Upper lobe of left lung (tissue), 6 donors: ENCODE results near the gene RAC3. TPM values are rescaled to one million over a fixed set of nuclear protein-coding genes. Genes with fewer than 3 reads are reported as not detected.

ENCODE experiments used
- ATAC-seq, 2 donors: fragments of 200-7000 bp; cut with Tn5 transposase; one replicate each; pipeline ENCODE4 v1.9.1; 2022; ENCODE audit warnings: mild to moderate bottlenecking in 2 of 2, moderate library complexity in 2 of 2; ENCODE audit not compliant: low FRiP score in 2 of 2
- DNase-seq, 2 donors: peaks; one replicate each; pipeline ENCODE4 v3.0.0-alpha.2; 2019 to 2020
- H3K27ac ChIP-seq, 4 donors: fragments of 200-600 bp; sonication (generic); one replicate each; pipeline ENCODE4 v1.5.1; 2016 to 2019
- H3K27me3 ChIP-seq, 4 donors: fragments of 200-600 bp; sonication (generic); one replicate each; pipeline ENCODE4 v1.5.1; 2017 to 2019
- H3K36me3 ChIP-seq, 4 donors: fragments of 200-600 bp; sonication (generic); one replicate each; pipeline ENCODE4 v1.5.1; 2016 to 2019
- H3K4me1 ChIP-seq, 4 donors: fragments of 200-600 bp; sonication (generic); one replicate each; pipeline ENCODE4 v1.5.1; 2018 to 2019
- H3K4me3 ChIP-seq, 4 donors: fragments of 200-600 bp; sonication (generic); one replicate each; pipeline ENCODE4 v1.5.1; 2017 to 2019; ENCODE audit warnings: mild to moderate bottlenecking in 2 of 4, moderate library complexity in 1 of 4
- H3K9me3 ChIP-seq, 4 donors: fragments of 200-600 bp; sonication (generic); one replicate each; pipeline ENCODE4 v1.5.1; 2018 to 2019
- CTCF ChIP-seq, 6 experiments: fragments of 450-650 bp in 4 of 6; fragments of 200-600 bp in 2 of 6; sonication (generic) in 2 of 6; IDR thresholded peaks; one replicate each; pipeline ENCODE4 v1.5.1; 2016 to 2019; ENCODE audit warnings: antibody characterized with exemption in 6 of 6
- EP300 ChIP-seq, 4 donors: sonication (generic); formaldehyde crosslinking; IDR thresholded peaks; one replicate each; pipeline ENCODE4 v1.5.1; 2017; ENCODE audit warnings: antibody characterized with exemption in 4 of 4, control low read depth in 2 of 4
- POLR2A ChIP-seq, 4 donors: fragments of 450-650 bp; IDR thresholded peaks; one replicate each; pipeline ENCODE4 v1.5.1; 2016 to 2017; ENCODE audit warnings: antibody characterized with exemption in 4 of 4, mild to moderate bottlenecking in 2 of 4
- POLR2AphosphoS5 ChIP-seq, 2 donors: sonication (generic); formaldehyde crosslinking; IDR thresholded peaks; one replicate each; pipeline ENCODE4 v1.5.1; 2017; ENCODE audit warnings: antibody characterized with exemption in 2 of 2
- WGBS, 2 donors: methylation state at CpG; one replicate each; pipeline ENCODE4 v1.1.5; 2017 to 2018; 5-methylcytosine and 5-hydroxymethylcytosine counted together
- total RNA-seq, 6 donors: library from RNA; depleted of rRNA in 4 of 6; stranded (reverse); fragments of >200 nt in 4 of 6; gene quantifications; one replicate each; pipeline versions ENCODE4 v1.1.0 to v1.2.1, GENCODE V29; 2016 to 2021
- donor health status: DM: no; HTN: no; CAD: no; lungs with moderate emphysema.
- donor health status: DM: no; HTN: yes; CAD: no; lungs with severe emphysema.

Gene RAC3
- total RNA-seq, 6 donors from 2014 or later = 3.0 to 12.6 (median 7.1) TPM

GRCh38 chr17:82015311-82015971 lies 16.0 kb upstream of the RAC3 start:
- TF ChIP-seq EP300 (IDR thresholded peaks at IDR 0.05) (no peak), POLR2A (IDR thresholded peaks at IDR 0.05) (no peak), CTCF (IDR thresholded peaks at IDR 0.05) (no peak), POLR2AphosphoS5 (IDR thresholded peaks at IDR 0.05) (no peak)
- Histone ChIP-seq H3K27me3 (no peaks in the 10 kb centered on the region), H3K9me3 (no peaks in the 10 kb centered on the region), H3K4me3 (no peak overlapping the region), H3K4me1 (peaks cover 0 to 59% (median 30%) of the 10 kb centered on the region in 4 donors), H3K36me3 (peaks cover 0 to 31% (median 7%) of the 10 kb centered on the region in 4 donors), H3K27ac (peak overlapping the region in 2 of 4 donors; percentile 82 to 91)
- 74 to 78% methylated on average over 11 to 23 of the region's 24 CpGs for WGBS, 2 donors
- ATAC-seq (no peak), DNase-seq (peak in 1 of 2 donors; percentile 70)

GRCh38 chr17:82016061-82016874 lies 15.2 kb upstream of the RAC3 start:
- Histone ChIP-seq H3K4me1 (peaks cover 4 to 65% (median 34%) of the 10 kb centered on the region in 4 donors), H3K36me3 (peaks cover 0 to 30% (median 6%) of the 10 kb centered on the region in 4 donors), H3K9me3 (no peaks in the 10 kb centered on the region), H3K27ac (peak overlapping the region in 2 of 4 donors; percentile 17 to 26), H3K4me3 (no peak overlapping the region), H3K27me3 (no peaks in the 10 kb centered on the region)
- no peak for TF ChIP-seq POLR2AphosphoS5 (IDR thresholded peaks at IDR 0.05)
- no peak for TF ChIP-seq EP300 (IDR thresholded peaks at IDR 0.05)
- no peak for TF ChIP-seq POLR2A (IDR thresholded peaks at IDR 0.05)
- TF ChIP-seq CTCF (IDR thresholded peaks at IDR 0.05) = no peak
- 71 to 80% methylated on average over 17 of the region's 28 CpGs for WGBS, 2 donors
- peak in 1 of 2 donors; percentile 72 for DNase-seq
- no peak for ATAC-seq

GRCh38 chr17:82016875-82017459 lies 14.5 kb upstream of the RAC3 start:
- peak in 1 of 2 donors; percentile 80 for DNase-seq
- 81 to 83% methylated on average over 15 to 21 of the region's 24 CpGs for WGBS, 2 donors
- Histone ChIP-seq H3K27me3 (no peaks in the 10 kb centered on the region), H3K4me1 (peaks cover 11 to 68% (median 39%) of the 10 kb centered on the region in 4 donors), H3K36me3 (peaks cover 0 to 23% (median 5%) of the 10 kb centered on the region in 4 donors), H3K4me3 (no peak overlapping the region), H3K9me3 (no peaks in the 10 kb centered on the region), H3K27ac (peak overlapping the region in 2 of 4 donors; percentile 17 to 26)
- ATAC-seq = no peak
- TF ChIP-seq EP300 (IDR thresholded peaks at IDR 0.05) = no peak
- TF ChIP-seq POLR2A (IDR thresholded peaks at IDR 0.05) = no peak
- TF ChIP-seq CTCF (IDR thresholded peaks at IDR 0.05) = no peak

GRCh38 chr17:82017612-82018151 lies 13.8 kb upstream of the RAC3 start:
- peak overlapping the region in 2 of 4 donors; percentile 17 to 54 for H3K27ac ChIP-seq
- H3K4me1 ChIP-seq = peaks cover 13 to 66% (median 40%) of the 10 kb centered on the region in 4 donors
- ATAC-seq = no peak
- 66% methylated on average over 13 of the region's 13 CpGs; no CpG with 5 or more reads in 1 of the 2 donors for WGBS, 2 donors
- no peaks in the 10 kb centered on the region for H3K9me3 ChIP-seq
- H3K4me3 ChIP-seq = no peak overlapping the region
- TF ChIP-seq POLR2AphosphoS5 (IDR thresholded peaks at IDR 0.05) (no peak), CTCF (IDR thresholded peaks at IDR 0.05) (no peak), POLR2A (IDR thresholded peaks at IDR 0.05) (no peak), EP300 (IDR thresholded peaks at IDR 0.05) (no peak)
- DNase-seq = peak; percentile 55 to 84
- H3K27me3 ChIP-seq = no peaks in the 10 kb centered on the region
- H3K36me3 ChIP-seq = peaks cover 0 to 21% (median 2%) of the 10 kb centered on the region in 4 donors
